HEK293 (cell line): ENCODE data around the gene IGF1R.

ENCODE experiments used
- CTCF ChIA-PET: fragments of 350-600 bp; formaldehyde crosslinking; extraction: SDS; loops from one replicate; lab custom pipeline; 2021; ENCODE audit warnings: antibody characterized with exemption; lab: Yijun Ruan, JAX
- POLR2A ChIA-PET: fragments of 300-600 bp; formaldehyde crosslinking; extraction: SDS; loops from one replicate; lab custom pipeline; 2020; ENCODE audit warnings: antibody characterized with exemption, inconsistent platforms; lab: Yijun Ruan, JAX
- H3K27ac ChIP-seq: fragments of 200-500 bp; sonication (Bioruptor generic); 2 replicates; pipeline ENCODE4 v1.5.1; 2014; ENCODE audit warnings: low read depth, low read length, control low read depth, inconsistent platforms; ENCODE audit errors: extremely low read depth
- H3K36me3 ChIP-seq, 2 experiments: fragments of 200-500 bp in 1 of 2; sonication (Bioruptor generic) in 1 of 2; 1 replicate in 1 of 2; 2 replicates in 1 of 2; pipeline ENCODE4 v1.5.1; 2014 to 2017; ENCODE audit warnings: inconsistent platforms in 2 of 2, low read length in 2 of 2; ENCODE audit not compliant: control insufficient read depth in 2 of 2, insufficient read depth in 1 of 2
- H3K4me1 ChIP-seq: fragments of 200-500 bp; sonication (Bioruptor generic); 2 replicates; pipeline ENCODE4 v1.5.1; 2014; ENCODE audit warnings: mild to moderate bottlenecking, low read length, inconsistent platforms; ENCODE audit not compliant: control insufficient read depth, insufficient read depth
- H3K4me3 ChIP-seq: 2 replicates; pipeline ENCODE4 v1.5.1; 2011; ENCODE audit warnings: low read depth, mild to moderate bottlenecking, control low read depth, low read length, moderate library complexity
- H3K9me3 ChIP-seq: fragments of 200-500 bp; sonication (Bioruptor generic); 2 replicates; pipeline ENCODE4 v1.5.1; 2014; ENCODE audit warnings: low read depth, low read length, inconsistent platforms; ENCODE audit not compliant: control insufficient read depth, insufficient read depth
- GLIS2 ChIP-seq: fragments of 450-650 bp; formaldehyde crosslinking; IDR thresholded peaks from 2 replicates; pipeline ENCODE4 v1.5.1; 2016; ENCODE audit warnings: missing biosample characterization, missing genetic modification characterization
- HOXA7 ChIP-seq: sonication (generic); formaldehyde crosslinking; IDR thresholded peaks from 2 replicates; pipeline ENCODE4 v1.8.1; 2022; ENCODE audit warnings: missing genetic modification reagents, borderline replicate concordance
- PRDM10 ChIP-seq: fragments of 450-650 bp; formaldehyde crosslinking; IDR thresholded peaks from 2 replicates; pipeline ENCODE4 v1.5.1; 2016; ENCODE audit warnings: missing biosample characterization, missing genetic modification characterization
- PRDM4 ChIP-seq: fragments of 450-650 bp; formaldehyde crosslinking; IDR thresholded peaks from 2 replicates; pipeline ENCODE4 v1.5.1; 2017; ENCODE audit warnings: missing biosample characterization, missing genetic modification characterization
- RBAK ChIP-seq: fragments of 450-650 bp; formaldehyde crosslinking; IDR thresholded peaks from 2 replicates; pipeline ENCODE4 v1.5.1; 2016; ENCODE audit warnings: missing biosample characterization, missing genetic modification characterization
- TSHZ1 ChIP-seq: fragments of 450-650 bp; formaldehyde crosslinking; IDR thresholded peaks from 2 replicates; pipeline ENCODE4 v1.5.1; 2016; ENCODE audit warnings: missing biosample characterization, missing genetic modification characterization, borderline replicate concordance
- ZBTB21 ChIP-seq: fragments of 450-650 bp; formaldehyde crosslinking; IDR thresholded peaks from 2 replicates; pipeline ENCODE4 v1.5.1; 2017; ENCODE audit warnings: missing biosample characterization, missing genetic modification characterization
- ZBTB6 ChIP-seq: fragments of 450-650 bp; formaldehyde crosslinking; IDR thresholded peaks from 2 replicates; pipeline ENCODE4 v1.5.1; 2017; ENCODE audit warnings: missing biosample characterization, missing genetic modification characterization
- ZNF211 ChIP-seq: fragments of 450-650 bp; formaldehyde crosslinking; IDR thresholded peaks from 2 replicates; pipeline ENCODE4 v1.5.1; 2016; ENCODE audit warnings: low read depth, missing biosample characterization, missing genetic modification characterization
- ZNF488 ChIP-seq: fragments of 450-650 bp; formaldehyde crosslinking; IDR thresholded peaks from 2 replicates; pipeline ENCODE4 v1.5.1; 2016; ENCODE audit warnings: missing biosample characterization, missing genetic modification characterization
- ZNF558 ChIP-seq: fragments of 450-650 bp; formaldehyde crosslinking; IDR thresholded peaks from 2 replicates; pipeline ENCODE4 v1.5.1; 2016; ENCODE audit warnings: missing biosample characterization, missing genetic modification characterization
- ZNF677 ChIP-seq: fragments of 450-650 bp; IDR thresholded peaks from 2 replicates; pipeline ENCODE4 v1.5.0; 2018; ENCODE audit warnings: missing biosample characterization, mild to moderate bottlenecking, missing genetic modification characterization, moderate library complexity
- ZNF791 ChIP-seq: fragments of 450-650 bp; formaldehyde crosslinking; IDR thresholded peaks from 2 replicates; pipeline ENCODE4 v1.5.1; 2016; ENCODE audit warnings: missing biosample characterization, missing genetic modification characterization

Gene IGF1R

GRCh38 chr15:98941595-98942255 lies 293.4 kb downstream of the IGF1R start:
- TF ChIP-seq TSHZ1 (tag by site-specific recombination): no peak
- TF ChIP-seq PRDM10 (tag by site-specific recombination): 0 out of 2 replicates have a peak, but pooled peaks have one; percentile 16
- H3K4me1 ChIP-seq: no peaks in the 10 kb centered on the region
- peaks cover 16 to 75% of the 10 kb centered on the region in 2 experiments; a peak in 2 of 3 replicates for H3K36me3 ChIP-seq
- no peaks in the 10 kb centered on the region for H3K9me3 ChIP-seq
- POLR2A ChIA-PET: no interaction called here
- CTCF ChIA-PET: no interaction called here
- no peak overlapping the region for H3K27ac ChIP-seq
- H3K4me3 ChIP-seq: no peak overlapping the region

- Histone ChIP-seq H3K4me1 (no peaks in the 10 kb centered on the region), H3K4me3 (no peak overlapping the region), H3K36me3 (peaks cover 16 to 74% of the 10 kb centered on the region in 2 experiments; a peak in 2 of 3 replicates), H3K9me3 (no peaks in the 10 kb centered on the region), H3K27ac (no peak overlapping the region)
- POLR2A ChIA-PET: no interaction called here
- TF ChIP-seq GLIS2 (tag by site-specific recombination): no peak
- CTCF ChIA-PET: no interaction called here
These were observed 294.1 kb downstream of the IGF1R start for GRCh38 chr15:98942431-98942830.

- H3K4me1 ChIP-seq: no peaks in the 10 kb centered on the region
- H3K27ac ChIP-seq: no peak overlapping the region
- peaks cover 16 to 72% of the 10 kb centered on the region in 2 experiments; a peak in 2 of 3 replicates for H3K36me3 ChIP-seq
- ChIA-PET CTCF (interaction anchor here (0.6 kb wide), 1 partner anchor 223 kb away, joined by 4 read pairs; no protein-coding TSS in a partner anchor), POLR2A (no interaction called here)
- no peaks in the 10 kb centered on the region for H3K9me3 ChIP-seq
- TF ChIP-seq RBAK (tag by site-specific recombination): no peak
- no peak for TF ChIP-seq ZNF211 (tag by site-specific recombination)
- TF ChIP-seq ZNF558 (tag by site-specific recombination): no peak
- no peak for TF ChIP-seq ZBTB21
- no peak for TF ChIP-seq ZNF488 (tag by site-specific recombination)
- TF ChIP-seq HOXA7: no peak
- no peak for TF ChIP-seq ZNF791 (tag by site-specific recombination)
- no peak for TF ChIP-seq PRDM4
- no peak for TF ChIP-seq ZNF677
- TF ChIP-seq ZBTB6 (tag by site-specific recombination): no peak
- no peak overlapping the region for H3K4me3 ChIP-seq
These were observed 294.7 kb downstream of the IGF1R start for GRCh38 chr15:98943051-98943508.
